ENCODE results near the gene NUP85. TPM values are rescaled to one million over a fixed set of nuclear protein-coding genes. Genes with fewer than 3 reads are reported as not detected.

NUP85 gene
- total RNA-seq, 1 experiment from 2014 or later: 95.6 TPM

GRCh38 chr17:75218131-75218530 is 12.7 kb downstream of the NUP85 start:
- Histone ChIP-seq H3K4me3 (ENCODE audit: low read length) (no peak overlapping the region), H3K36me3 (ENCODE audit: low read depth, low read length) (peaks cover 63% of the 10 kb centered on the region), H3K27ac (ENCODE audit: low read length) (no peak overlapping the region), H3K27me3 (ENCODE audit: low read length) (no peaks in the 10 kb centered on the region), H3K79me2 (ENCODE audit: low read length) (no peaks in the 10 kb centered on the region; the same call in 1 of the 2 replicates), H3K9me2 (replicated peaks; ENCODE audit: low read length) (no peaks in the 10 kb centered on the region), H3F3A (ENCODE audit: low read length, unreplicated experiment) (no peaks in the 10 kb centered on the region), H3K4me2 (ENCODE audit: low read length) (no peak overlapping the region), H3K4me1 (ENCODE audit: insufficient read depth, low read length) (no peaks in the 10 kb centered on the region), H2AFZ (ENCODE audit: low read length) (no peak overlapping the region), H4K20me1 (ENCODE audit: low read length) (no peaks in the 10 kb centered on the region), H3K9me3 (ENCODE audit: low read length) (no peaks in the 10 kb centered on the region), H3K9ac (ENCODE audit: low read length) (no peak overlapping the region)
- BruUV-seq (replicated peaks): no TSS peak
- ChIA-PET POLR2A (ENCODE audit: unreplicated experiment) (no interaction called here), CTCF (no interaction called here)
- intact Hi-C loops (cut with micrococcal nuclease): no loop called here
- ATAC-seq: no peak
- TF ChIP-seq, protein P1, sequence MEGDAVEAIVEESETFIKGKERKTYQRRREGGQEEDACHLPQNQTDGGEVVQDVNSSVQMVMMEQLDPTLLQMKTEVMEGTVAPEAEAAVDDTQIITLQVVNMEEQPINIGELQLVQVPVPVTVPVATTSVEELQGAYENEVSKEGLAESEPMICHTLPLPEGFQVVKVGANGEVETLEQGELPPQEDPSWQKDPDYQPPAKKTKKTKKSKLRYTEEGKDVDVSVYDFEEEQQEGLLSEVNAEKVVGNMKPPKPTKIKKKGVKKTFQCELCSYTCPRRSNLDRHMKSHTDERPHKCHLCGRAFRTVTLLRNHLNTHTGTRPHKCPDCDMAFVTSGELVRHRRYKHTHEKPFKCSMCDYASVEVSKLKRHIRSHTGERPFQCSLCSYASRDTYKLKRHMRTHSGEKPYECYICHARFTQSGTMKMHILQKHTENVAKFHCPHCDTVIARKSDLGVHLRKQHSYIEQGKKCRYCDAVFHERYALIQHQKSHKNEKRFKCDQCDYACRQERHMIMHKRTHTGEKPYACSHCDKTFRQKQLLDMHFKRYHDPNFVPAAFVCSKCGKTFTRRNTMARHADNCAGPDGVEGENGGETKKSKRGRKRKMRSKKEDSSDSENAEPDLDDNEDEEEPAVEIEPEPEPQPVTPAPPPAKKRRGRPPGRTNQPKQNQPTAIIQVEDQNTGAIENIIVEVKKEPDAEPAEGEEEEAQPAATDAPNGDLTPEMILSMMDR (conservative IDR thresholded peaks at IDR 0.05; ENCODE audit: low read depth, low read length): no peak
- TF ChIP-seq EZH2 (IDR thresholded peaks at IDR 0.05; ENCODE audit: low read length, unreplicated experiment) (no peak), EZH2phosphoT487 (IDR thresholded peaks at IDR 0.05; ENCODE audit: borderline replicate concordance, low read length) (no peak)
- no peak for DNase-seq

- Histone ChIP-seq H3K9me3 (ENCODE audit: low read length) (no peaks in the 10 kb centered on the region), H3K79me2 (ENCODE audit: low read length) (no peaks in the 10 kb centered on the region; the same call in 1 of the 2 replicates), H3K4me3 (ENCODE audit: low read length) (no peak overlapping the region), H3K9ac (ENCODE audit: low read length) (no peak overlapping the region), H3K4me1 (ENCODE audit: insufficient read depth, low read length) (no peaks in the 10 kb centered on the region), H2AFZ (ENCODE audit: low read length) (no peak overlapping the region), H3K36me3 (ENCODE audit: low read depth, low read length) (peaks cover 62% of the 10 kb centered on the region), H3K27ac (ENCODE audit: low read length) (no peak overlapping the region), H3K27me3 (ENCODE audit: low read length) (no peaks in the 10 kb centered on the region), H3K4me2 (ENCODE audit: low read length) (no peak overlapping the region), H3K9me2 (replicated peaks; ENCODE audit: low read length) (no peaks in the 10 kb centered on the region), H4K20me1 (ENCODE audit: low read length) (no peaks in the 10 kb centered on the region), H3F3A (ENCODE audit: low read length, unreplicated experiment) (no peaks in the 10 kb centered on the region)
- intact Hi-C loops (cut with micrococcal nuclease): no loop called here
- no peak for ATAC-seq
- no TSS peak for BruUV-seq (replicated peaks)
- CTCF ChIA-PET: no interaction called here
- TF ChIP-seq, protein P1 (conservative IDR thresholded peaks at IDR 0.05; ENCODE audit: low read depth, low read length): no peak
- TF ChIP-seq EZH2phosphoT487 (IDR thresholded peaks at IDR 0.05; ENCODE audit: borderline replicate concordance, low read length) (no peak), EZH2 (IDR thresholded peaks at IDR 0.05; ENCODE audit: low read length, unreplicated experiment) (no peak)
- no peak for DNase-seq
- POLR2A ChIA-PET (ENCODE audit: unreplicated experiment): interaction anchor here (0.7 kb wide), 1 partner anchor 18 kb away, joined by 14 read pairs; no protein-coding TSS in a partner anchor
These were observed 14.3 kb downstream of the NUP85 start for GRCh38 chr17:75219815-75220214.

- TF ChIP-seq EZH2 (IDR thresholded peaks at IDR 0.05; ENCODE audit: low read length, unreplicated experiment) (no peak), EZH2phosphoT487 (IDR thresholded peaks at IDR 0.05; ENCODE audit: borderline replicate concordance, low read length) (no peak)
- TF ChIP-seq, protein P1 (conservative IDR thresholded peaks at IDR 0.05; ENCODE audit: low read depth, low read length): no peak
- Histone ChIP-seq H3F3A (ENCODE audit: low read length, unreplicated experiment) (no peaks in the 10 kb centered on the region), H3K9me2 (replicated peaks; ENCODE audit: low read length) (no peaks in the 10 kb centered on the region), H2AFZ (ENCODE audit: low read length) (no peak overlapping the region), H3K9ac (ENCODE audit: low read length) (no peak overlapping the region), H3K4me1 (ENCODE audit: insufficient read depth, low read length) (no peaks in the 10 kb centered on the region), H3K36me3 (ENCODE audit: low read depth, low read length) (peaks cover 63% of the 10 kb centered on the region), H3K79me2 (ENCODE audit: low read length) (no peaks in the 10 kb centered on the region; the same call in 1 of the 2 replicates), H3K4me3 (ENCODE audit: low read length) (no peak overlapping the region), H3K4me2 (ENCODE audit: low read length) (no peak overlapping the region), H4K20me1 (ENCODE audit: low read length) (no peaks in the 10 kb centered on the region), H3K27me3 (ENCODE audit: low read length) (no peaks in the 10 kb centered on the region), H3K27ac (ENCODE audit: low read length) (no peak overlapping the region), H3K9me3 (ENCODE audit: low read length) (no peaks in the 10 kb centered on the region)
- ChIA-PET CTCF (no interaction called here), POLR2A (ENCODE audit: unreplicated experiment) (no interaction called here)
- BruUV-seq (replicated peaks): no TSS peak
- intact Hi-C loops (cut with micrococcal nuclease): no loop called here
- no peak; the same call in 1 of the 2 replicates for ATAC-seq
- no peak for DNase-seq
These were observed 19.5 kb downstream of the NUP85 start for GRCh38 chr17:75225016-75225415.
